Endothelial cell of umbilical vein (primary cell): ENCODE data around the gene STXBP5L. TPM values are rescaled to one million over a fixed set of nuclear protein-coding genes. Genes with fewer than 3 reads are reported as not detected.

Experiments used
- BruUV-seq: library from RNA; stranded (reverse); fragments of 400-500 nt; replicated peaks from 2 replicates; lab custom pipeline; 2021; lab: Mats Ljungman, UMichigan
- CTCF ChIA-PET: fragments of 300-600, 350-600 bp; sonication (Branson Sonifier 250); formaldehyde crosslinking; loops from one replicate; lab custom pipeline; 2021; ENCODE audit warnings: antibody characterized with exemption, inconsistent platforms; lab: Charles Lee
- POLR2A ChIA-PET: fragments of 300-600, 350-600 bp; sonication (Branson Sonifier 250); formaldehyde crosslinking; loops from one replicate; lab custom pipeline; 2021; ENCODE audit warnings: antibody characterized with exemption, inconsistent platforms; lab: Charles Lee
- DNase-seq: peaks from one replicate; pipeline ENCODE4 v3.0.0-alpha.2; 2011; ENCODE audit warnings: low read depth, low spot score
- FAIRE-seq: peaks from 2 replicates; lab custom pipeline; 2011; peaks lifted over from hg19 to GRCh38; lab: Jason Lieb, UNC
- H2AFZ ChIP-seq: 2 replicates; pipeline ENCODE4 v1.6.0; 2012; ENCODE audit warnings: low read depth, low read length, control low read depth, inconsistent platforms
- H3K27ac ChIP-seq: 2 replicates; pipeline ENCODE4 v1.5.1; 2011; ENCODE audit warnings: low read depth, mild to moderate bottlenecking, control low read depth, low read length, moderate library complexity; ENCODE audit not compliant: insufficient read depth
- H3K27me3 ChIP-seq, 2 experiments: 2 replicates each; pipeline versions ENCODE4 v1.6.0 to v1.6.1; 2011; ENCODE audit warnings: low read length in 2 of 2, mixed read lengths in 1 of 2; ENCODE audit not compliant: control insufficient read depth in 2 of 2, insufficient read depth in 2 of 2
- H3K36me3 ChIP-seq, 2 experiments: 2 replicates in 1 of 2; 3 replicates in 1 of 2; pipeline ENCODE4 v1.5.1; 2011; ENCODE audit warnings: low read length in 2 of 2, mild to moderate bottlenecking in 1 of 2, moderate library complexity in 1 of 2; ENCODE audit not compliant: control insufficient read depth in 2 of 2, insufficient read depth in 2 of 2; ENCODE audit errors: extremely low read depth in 1 of 2
- H3K4me1 ChIP-seq: 3 replicates; pipeline ENCODE4 v1.5.1; 2011; ENCODE audit warnings: mild to moderate bottlenecking, low read length; ENCODE audit not compliant: control insufficient read depth, insufficient read depth; ENCODE audit errors: extremely low read depth
- H3K4me2 ChIP-seq: 2 replicates; pipeline ENCODE4 v1.6.1; 2011; ENCODE audit warnings: low read length, control low read depth, mixed read lengths; ENCODE audit not compliant: insufficient read depth
- H3K4me3 ChIP-seq, 3 experiments: fragments of 200-600 bp in 1 of 3; sonication (generic), shearing (Covaris generic) in 1 of 3; replicated peaks in 1 of 3; 2 replicates each; pipeline ENCODE4 v1.5.1; 2011 to 2016; ENCODE audit warnings: control low read depth in 3 of 3, low read length in 3 of 3, mild to moderate bottlenecking in 2 of 3, inconsistent platforms in 1 of 3, low read depth in 1 of 3, moderate library complexity in 1 of 3; ENCODE audit not compliant: insufficient read depth in 1 of 3
- H3K79me2 ChIP-seq: 2 replicates; pipeline ENCODE4 v1.6.0; 2012; ENCODE audit warnings: low read length, inconsistent platforms; ENCODE audit not compliant: control insufficient read depth, insufficient read depth
- H3K9ac ChIP-seq: replicated peaks from 2 replicates; pipeline ENCODE3; 2011; ENCODE audit warnings: low read length, control low read depth; ENCODE audit not compliant: insufficient read depth; ENCODE audit errors: extremely low read depth
- H3K9me1 ChIP-seq: replicated peaks from 3 replicates; pipeline ENCODE4 v1.6.0; 2011; ENCODE audit warnings: mild to moderate bottlenecking, low read length; ENCODE audit not compliant: control insufficient read depth, insufficient read depth; ENCODE audit errors: extremely low read depth
- H3K9me3 ChIP-seq: replicated peaks from 2 replicates; pipeline ENCODE4 v1.5.1; 2012; ENCODE audit warnings: low read length, inconsistent platforms; ENCODE audit not compliant: control insufficient read depth, insufficient read depth
- H4K20me1 ChIP-seq: replicated peaks from 2 replicates; pipeline ENCODE3; 2011; ENCODE audit warnings: mild to moderate bottlenecking, low read length; ENCODE audit not compliant: control insufficient read depth, insufficient read depth; ENCODE audit errors: extremely low read depth
- CTCF ChIP-seq, 2 donors: IDR thresholded peaks; 1 replicate in 1 of 2; 2 replicates in 1 of 2; pipeline ENCODE4 v1.5.1; 2011; ENCODE audit warnings: low read length in 2 of 2, mild to moderate bottlenecking in 2 of 2, moderate library complexity in 2 of 2, control low read depth in 1 of 2, inconsistent platforms in 1 of 2, low read depth in 1 of 2; ENCODE audit not compliant: insufficient read depth in 1 of 2; ENCODE audit errors: extremely low read depth in 1 of 2
- EZH2 ChIP-seq: IDR thresholded peaks from 2 replicates; pipeline ENCODE4 v1.6.1; 2012; ENCODE audit warnings: borderline replicate concordance, low read depth, mild to moderate bottlenecking, moderate library complexity, low read length, inconsistent platforms; ENCODE audit not compliant: severe bottlenecking
- FOS ChIP-seq: IDR thresholded peaks from 2 replicates; pipeline ENCODE4 v1.6.1; 2011; ENCODE audit warnings: mild to moderate bottlenecking, low read length, moderate library complexity, borderline replicate concordance; ENCODE audit not compliant: insufficient read depth
- GATA2 ChIP-seq: IDR thresholded peaks from 2 replicates; pipeline ENCODE4 v1.7.0; 2011; ENCODE audit warnings: low read depth, mild to moderate bottlenecking, moderate library complexity, mixed read lengths, low read length; ENCODE audit not compliant: insufficient read length, insufficient read depth
- JUN ChIP-seq: IDR thresholded peaks from 2 replicates; pipeline ENCODE4 v1.6.1; 2011; ENCODE audit warnings: borderline replicate concordance, low read depth; ENCODE audit not compliant: insufficient read length, insufficient read depth
- MYC ChIP-seq: IDR thresholded peaks from one replicate; pipeline ENCODE4 v1.6.1; 2011; ENCODE audit warnings: mild to moderate bottlenecking, low read depth, low read length
- POLR2A ChIP-seq: IDR thresholded peaks from 2 replicates; pipeline ENCODE4 v1.6.1; 2012; ENCODE audit warnings: low read depth, mild to moderate bottlenecking, control low read depth, low read length
- POLR2AphosphoS5 ChIP-seq: IDR thresholded peaks from 2 replicates; pipeline ENCODE4 v1.6.1; 2012; ENCODE audit warnings: low read depth, mild to moderate bottlenecking, control low read depth, low read length, moderate library complexity; ENCODE audit not compliant: insufficient read depth
- dilution Hi-C: fragments of 300-500 bp; cut with MboI; formaldehyde crosslinking; loops from one replicate; pipeline ENCODE4 v1.15.0; 2019; ENCODE audit warnings: low sequenced_read_pairs; ENCODE audit not compliant: extremely low pct_ligation_motif_present
- intact Hi-C: fragments of 100-400 bp; cut with micrococcal nuclease; formaldehyde crosslinking; loops from one replicate; pipeline ENCODE4 v1.10.0; 2022
- polyA plus RNA-seq, 4 experiments: library from polyadenylated mRNA; depleted of rRNA in 3 of 4; stranded (reverse) in 3 of 4; unstranded in 1 of 4; fragments of >200 nt; gene quantifications; 2 replicates each; pipeline versions ENCODE4 v1.2.1 to v1.2.3, GENCODE V29; 2011 to 2012; ENCODE audit warnings: missing spikeins in 1 of 4
- total RNA-seq: library from RNA; stranded (reverse); gene quantifications from 2 replicates; pipeline ENCODE4 v1.2.3, GENCODE V29; 2021
- TF ChIP-seq, protein P1 (sequence below): IDR thresholded peaks from 2 replicates; pipeline ENCODE4 v1.6.1; 2011; ENCODE audit not compliant: insufficient read depth, insufficient read length

Gene STXBP5L
- total and polyA plus RNA-seq, 2 donors (not counting 3 experiments of a cell fraction or from before 2014, with no cell fraction given), result not detected

GRCh38 chr3:121202573-121202972 is 294.6 kb downstream of the STXBP5L start:
- CTCF ChIA-PET, result no interaction called here
- Histone ChIP-seq H3K9me1 (no peaks in the 10 kb centered on the region), H3K27me3 (no peaks in the 10 kb centered on the region), H3K27ac (no peak overlapping the region), H3K36me3 (no peaks in the 10 kb centered on the region), H2AFZ (no peak overlapping the region), H3K4me1 (no peaks in the 10 kb centered on the region), H3K4me2 (no peak overlapping the region), H3K4me3 (no peak overlapping the region), H4K20me1 (no peaks in the 10 kb centered on the region), H3K9me3 (no peaks in the 10 kb centered on the region), H3K9ac (no peak overlapping the region), H3K79me2 (no peaks in the 10 kb centered on the region)
- DNase-seq (no peak), FAIRE-seq (no peak)
- TF ChIP-seq GATA2, result no peak
- TF ChIP-seq FOS, result no peak
- no peak for TF ChIP-seq JUN
- no peak for TF ChIP-seq MYC
- no peak for TF ChIP-seq POLR2A
- TF ChIP-seq POLR2AphosphoS5, result no peak
- TF ChIP-seq EZH2, result no peak
- TF ChIP-seq, protein P1, sequence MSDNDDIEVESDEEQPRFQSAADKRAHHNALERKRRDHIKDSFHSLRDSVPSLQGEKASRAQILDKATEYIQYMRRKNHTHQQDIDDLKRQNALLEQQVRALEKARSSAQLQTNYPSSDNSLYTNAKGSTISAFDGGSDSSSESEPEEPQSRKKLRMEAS, result no peak
- no peak for TF ChIP-seq CTCF (IDR thresholded peaks at IDR 0.05; ENCODE audit: extremely low read depth in 1 of 2, insufficient read depth in 1 of 2, low read depth in 1 of 2, low read length in 2 of 2)
- BruUV-seq, result no TSS peak
- POLR2A ChIA-PET, result no interaction called here
- dilution Hi-C loops (no loop called here), intact Hi-C loops (no loop called here)
